Activated CD8-positive, alpha-beta memory T cell treated with anti-CD3 and anti-CD28 coated beads for 36 hours (primary cell): ENCODE data around the gene RAD51B. TPM values are rescaled to one million over a fixed set of nuclear protein-coding genes. Genes with fewer than 3 reads are reported as not detected.

Experiments used
- CTCF ChIA-PET: fragments of 350-600 bp; sonication (Branson Sonifier 250); formaldehyde crosslinking; loops from one replicate; lab custom pipeline; 2021; ENCODE audit warnings: antibody characterized with exemption; lab: Charles Lee
- POLR2A ChIA-PET: fragments of 350-600 bp; sonication (Branson Sonifier 250); formaldehyde crosslinking; loops from one replicate; lab custom pipeline; 2021; ENCODE audit warnings: antibody characterized with exemption; lab: Charles Lee
- total RNA-seq, 2 experiments: library from RNA; stranded (reverse); gene quantifications; one replicate each; pipeline ENCODE4 v1.2.3, GENCODE V29; 2021

RAD51B gene
- total RNA-seq, 2 experiments from 2014 or later: 25.0 to 26.0 TPM

GRCh38 chr14:68397371-68397811, 577.8 kb downstream of the RAD51B start:
- ChIA-PET POLR2A (no interaction called here), CTCF (no interaction called here)

DNA sequence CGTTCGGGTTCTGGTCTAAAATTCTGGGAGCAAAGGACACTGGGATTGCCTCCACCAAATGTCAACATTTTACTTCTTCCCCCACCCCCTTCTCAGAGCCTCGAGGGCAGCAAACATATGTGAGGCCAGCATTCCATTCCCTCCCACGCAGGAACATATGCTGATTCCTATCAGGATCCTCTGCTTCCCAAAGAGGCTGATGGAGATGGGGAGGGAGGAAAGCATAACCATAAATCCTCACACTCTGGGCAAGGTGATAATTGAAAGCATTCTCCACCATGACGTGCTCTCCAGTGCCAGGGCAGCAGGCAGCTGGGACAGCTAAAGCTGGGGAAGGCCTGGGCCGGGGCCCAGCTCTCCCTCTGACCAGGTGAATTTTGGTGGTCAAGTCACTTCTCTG, 578.2 kb downstream of the RAD51B start:
- CTCF ChIA-PET: no interaction called here
- POLR2A ChIA-PET: no interaction called here

DNA sequence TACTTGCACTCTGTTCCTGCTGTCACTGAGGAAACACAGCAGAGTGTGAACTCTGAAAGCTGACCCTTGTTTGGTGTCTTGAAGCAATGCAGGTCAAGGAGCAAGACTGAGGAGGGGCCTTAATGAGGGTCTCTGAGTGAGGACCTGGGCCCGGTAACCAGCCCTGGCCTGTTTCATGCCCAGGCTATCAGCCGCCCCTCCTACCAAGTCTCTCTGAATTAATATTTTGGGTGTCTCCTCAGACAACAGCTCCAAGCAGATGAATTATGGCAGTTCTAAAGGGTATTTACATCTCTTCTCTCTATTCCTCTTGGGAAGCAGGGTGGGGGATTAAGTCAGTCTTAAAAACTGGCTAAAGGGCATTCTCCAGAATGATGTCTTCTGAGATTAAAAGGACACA, 578.8 kb downstream of the RAD51B start:
- ChIA-PET POLR2A (no interaction called here), CTCF (no interaction called here)

DNA sequence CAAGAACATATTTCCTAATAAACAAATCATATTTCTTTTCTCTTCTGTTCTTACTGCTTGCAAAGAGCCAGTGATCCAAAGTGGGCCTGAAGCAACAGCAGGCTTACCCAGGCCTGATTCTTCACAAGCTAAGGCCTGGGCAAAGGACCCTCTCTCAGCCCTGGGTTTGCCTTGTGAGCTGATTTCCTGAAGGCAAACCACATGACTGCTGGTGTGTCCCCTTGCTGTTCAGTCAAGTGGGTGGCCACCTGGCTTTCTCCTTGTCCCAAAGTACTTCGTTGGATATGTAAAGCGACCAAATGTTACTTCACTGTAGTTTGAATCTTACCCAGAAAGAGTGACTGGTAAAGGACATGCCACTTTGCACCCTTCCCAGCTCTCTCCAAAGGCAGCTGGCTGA, 580.4 kb downstream of the RAD51B start:
- POLR2A ChIA-PET: no interaction called here

DNA sequence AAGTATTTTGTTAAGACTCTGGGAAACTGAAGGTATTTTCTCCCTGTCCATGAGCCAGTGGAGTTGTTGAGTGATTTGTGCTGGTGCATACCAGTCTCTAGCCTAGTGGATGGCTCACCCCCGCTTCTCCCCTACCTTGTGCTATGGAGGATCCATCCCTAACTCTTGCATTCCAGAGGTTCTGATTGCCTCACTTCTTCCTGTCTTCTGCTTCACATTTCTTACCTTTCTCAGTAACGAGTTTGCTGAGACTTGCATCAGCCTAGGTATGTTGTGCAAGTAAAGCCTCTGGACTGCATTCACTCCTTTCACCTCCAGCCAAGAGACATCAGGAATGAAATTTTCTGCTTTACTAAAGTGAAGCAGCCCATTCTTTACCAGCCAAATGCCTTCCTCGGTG, 581.7 kb downstream of the RAD51B start:
- POLR2A ChIA-PET: no interaction called here
- CTCF ChIA-PET: interaction anchor here (1.2 kb wide), 1 partner anchor 9 kb away, joined by 3 read pairs; no protein-coding TSS in a partner anchor

More for the DNA sequence above, 580.4 kb downstream of the RAD51B start:
- CTCF ChIA-PET: interaction anchor here (1.2 kb wide), 1 partner anchor 11 kb away, joined by 3 read pairs; no protein-coding TSS in a partner anchor

GRCh38 chr14:68401855-68402254, 582.3 kb downstream of the RAD51B start:
- CTCF ChIA-PET: no interaction called here
- POLR2A ChIA-PET: no interaction called here

DNA sequence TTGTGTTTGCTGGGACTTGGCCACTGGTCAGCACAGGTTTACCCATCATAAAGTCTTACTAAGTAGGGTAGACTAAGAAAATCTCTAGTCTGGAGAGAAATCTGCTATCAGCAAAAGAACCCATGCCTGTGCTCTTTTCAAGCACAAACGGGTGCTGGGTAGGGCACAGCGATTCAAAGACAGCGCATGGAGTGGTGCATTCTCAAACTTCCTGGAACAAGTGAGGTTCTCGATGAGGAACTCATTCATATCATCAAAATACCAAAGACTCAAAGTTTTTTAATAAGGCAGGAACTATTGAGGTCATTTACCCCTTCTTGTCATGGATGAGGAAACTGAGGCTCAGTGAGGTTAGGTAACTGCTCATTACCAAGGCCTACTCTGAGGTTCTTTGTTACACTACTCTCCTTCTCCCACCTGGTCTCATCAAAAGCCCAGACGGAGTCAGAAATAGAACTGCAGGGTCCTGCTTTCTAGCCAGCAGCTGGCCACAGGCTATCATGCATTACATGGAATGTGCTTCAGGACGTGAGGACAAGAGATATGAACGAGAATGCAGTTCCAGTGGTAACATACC, 583.0 kb downstream of the RAD51B start:
- ChIA-PET POLR2A (no interaction called here), CTCF (no interaction called here)

DNA sequence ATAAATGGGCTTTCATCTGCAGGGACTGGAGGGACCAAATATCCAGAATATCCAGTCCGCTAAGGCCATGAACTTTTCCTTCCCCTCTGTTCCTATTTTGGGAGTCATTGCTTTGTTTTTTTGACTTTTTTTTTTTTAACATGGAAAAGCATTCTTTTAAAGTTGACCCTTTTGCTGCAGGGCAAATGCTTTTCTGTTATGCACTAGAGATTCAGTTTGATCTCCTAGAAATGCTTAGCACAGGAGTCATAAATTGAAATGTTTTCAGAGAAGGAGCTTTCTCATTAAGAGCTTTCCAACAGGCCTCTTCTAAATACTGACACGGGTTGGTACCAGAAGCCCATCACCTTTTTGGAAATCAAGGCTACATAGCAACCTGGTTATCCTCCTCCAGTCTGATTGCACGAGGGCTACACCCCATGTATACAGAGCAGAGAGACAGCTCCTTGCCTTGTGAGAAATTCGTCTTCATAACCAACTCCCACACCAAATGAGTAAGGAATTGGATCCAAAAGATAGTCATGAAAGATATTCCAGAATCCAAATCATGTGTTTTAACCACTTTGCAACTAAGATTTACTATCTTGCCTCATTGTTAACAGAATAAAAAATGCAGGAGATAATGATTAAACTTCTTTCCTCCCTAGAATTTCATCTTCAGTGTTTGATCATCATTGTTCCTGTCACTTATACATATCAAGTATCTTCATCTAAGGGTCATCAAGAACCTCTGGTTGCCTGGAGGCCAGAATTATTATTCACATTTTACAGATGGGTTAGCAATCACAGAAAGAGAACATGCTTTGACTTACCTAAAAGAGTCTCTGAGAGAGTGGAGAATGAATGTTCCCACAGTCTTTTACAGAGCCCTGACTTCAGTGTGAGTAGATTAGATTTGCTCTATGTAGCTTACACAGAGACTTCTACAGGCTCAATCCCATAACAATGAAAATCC, 583.9 kb downstream of the RAD51B start:
- ChIA-PET POLR2A (no interaction called here), CTCF (no interaction called here)

DNA sequence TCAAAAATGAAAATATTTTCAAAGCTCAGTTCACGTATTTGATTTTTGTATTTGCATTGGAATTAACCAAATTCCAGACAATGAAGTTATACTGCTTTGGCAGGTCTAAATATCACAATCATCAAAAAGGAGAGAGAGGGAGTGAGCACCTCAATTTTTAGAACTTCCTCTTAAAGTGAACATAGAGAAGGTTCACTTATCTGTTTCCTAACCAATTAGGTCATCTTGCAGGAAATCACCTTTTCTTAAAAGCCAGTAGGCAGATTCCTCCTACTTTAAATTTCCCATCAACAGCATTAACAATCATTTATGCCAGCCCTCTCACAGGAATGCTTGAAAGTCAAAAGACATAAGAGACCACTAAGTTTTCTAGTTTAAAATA, 584.6 kb downstream of the RAD51B start:
- POLR2A ChIA-PET: no interaction called here
- CTCF ChIA-PET: interaction anchor here (2.3 kb wide), 1 partner anchor 440 kb away, joined by 5 read pairs; no protein-coding TSS in a partner anchor

GRCh38 chr14:68404652-68405183, 585.1 kb downstream of the RAD51B start:
- ChIA-PET POLR2A (no interaction called here), CTCF (interaction anchor here (2.3 kb wide), 1 partner anchor 439 kb away, joined by 5 read pairs; no protein-coding TSS in a partner anchor)

- POLR2A ChIA-PET: interaction anchor here (0.6 kb wide), 1 partner anchor 24 kb away, joined by 3 read pairs; no protein-coding TSS in a partner anchor
Observed at GRCh38 chr14:68405961-68406360, 586.4 kb downstream of the RAD51B start.

DNA sequence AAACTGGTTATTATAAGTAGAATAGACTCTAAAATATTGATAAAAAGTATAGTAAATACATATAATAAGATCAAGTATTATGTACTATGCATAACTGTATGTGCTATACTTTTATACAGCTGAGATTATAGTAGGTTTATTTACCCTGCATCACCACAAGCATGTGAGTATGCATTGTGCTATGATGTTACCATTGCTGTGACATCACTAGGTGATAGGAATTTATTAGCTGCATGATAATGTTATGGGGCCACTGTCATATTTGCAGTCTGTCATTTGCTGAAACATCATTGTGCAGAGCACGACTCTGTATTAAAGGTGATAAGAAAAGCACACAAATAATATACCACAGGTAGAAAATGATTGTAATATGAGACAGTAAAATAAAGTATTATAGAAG, 587.7 kb downstream of the RAD51B start:
- CTCF ChIA-PET: no interaction called here
- POLR2A ChIA-PET: no interaction called here

More at GRCh38 chr14:68405961-68406360, 586.4 kb downstream of the RAD51B start:
- CTCF ChIA-PET: interaction anchor here (0.7 to 2.3 kb wide), 4 partner anchors 227 to 438 kb away, joined by 3 to 5 read pairs (median 4); no protein-coding TSS in a partner anchor

DNA sequence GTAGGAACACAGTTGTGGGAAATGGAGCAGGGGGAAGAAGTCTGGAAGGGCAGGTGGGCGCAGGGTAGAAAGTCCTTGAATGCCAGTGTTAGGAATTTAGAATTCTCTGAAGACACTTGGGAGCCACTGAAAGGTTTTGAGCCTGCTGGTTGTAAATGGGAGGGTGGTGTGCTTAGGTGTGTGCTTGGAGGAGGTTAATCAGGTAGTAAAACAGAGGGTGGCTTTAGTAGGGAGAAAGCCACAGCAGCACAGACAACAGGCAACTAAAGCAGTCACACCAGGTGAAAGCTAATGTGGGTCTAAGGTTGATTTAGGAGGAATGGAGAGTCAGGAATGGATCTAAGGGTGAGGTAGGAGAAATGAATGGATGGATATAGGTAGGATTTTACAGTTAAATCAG, 588.2 kb downstream of the RAD51B start:
- CTCF ChIA-PET: no interaction called here
- POLR2A ChIA-PET: interaction anchor here (0.6 kb wide), 1 partner anchor 9 kb away, joined by 8 read pairs; no protein-coding TSS in a partner anchor

GRCh38 chr14:68408680-68409079, 589.1 kb downstream of the RAD51B start:
- CTCF ChIA-PET: interaction anchor here (0.6 kb wide), 2 partner anchors 52 to 240 kb away, joined by 3 to 4 read pairs; no protein-coding TSS in a partner anchor

DNA sequence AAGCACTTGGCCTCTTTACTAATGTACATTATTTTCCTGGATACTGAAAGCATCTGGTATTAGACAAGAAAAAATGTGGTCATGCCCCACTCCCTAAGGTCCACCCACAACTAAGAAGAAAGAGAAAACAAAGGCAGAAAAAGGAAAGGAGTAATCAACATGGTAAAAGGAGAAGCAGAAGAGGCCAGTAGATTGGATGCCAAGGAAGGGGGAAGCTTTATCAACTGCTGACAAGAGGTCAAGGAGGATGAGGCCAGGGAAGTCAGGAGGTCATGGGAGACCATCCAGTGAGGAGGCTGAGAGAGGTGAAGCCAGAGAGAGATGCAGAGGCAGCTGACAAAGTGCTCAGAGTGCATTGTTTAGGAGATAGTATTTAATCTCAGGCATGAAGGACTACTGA, 589.8 kb downstream of the RAD51B start:
- ChIA-PET POLR2A (no interaction called here), CTCF (interaction anchor here (0.6 kb wide), 1 partner anchor 239 kb away, joined by 4 read pairs; no protein-coding TSS in a partner anchor)

More at GRCh38 chr14:68408680-68409079, 589.1 kb downstream of the RAD51B start:
- POLR2A ChIA-PET: interaction anchor here (0.6 kb wide), 1 partner anchor 9 kb away, joined by 8 read pairs; no protein-coding TSS in a partner anchor

DNA sequence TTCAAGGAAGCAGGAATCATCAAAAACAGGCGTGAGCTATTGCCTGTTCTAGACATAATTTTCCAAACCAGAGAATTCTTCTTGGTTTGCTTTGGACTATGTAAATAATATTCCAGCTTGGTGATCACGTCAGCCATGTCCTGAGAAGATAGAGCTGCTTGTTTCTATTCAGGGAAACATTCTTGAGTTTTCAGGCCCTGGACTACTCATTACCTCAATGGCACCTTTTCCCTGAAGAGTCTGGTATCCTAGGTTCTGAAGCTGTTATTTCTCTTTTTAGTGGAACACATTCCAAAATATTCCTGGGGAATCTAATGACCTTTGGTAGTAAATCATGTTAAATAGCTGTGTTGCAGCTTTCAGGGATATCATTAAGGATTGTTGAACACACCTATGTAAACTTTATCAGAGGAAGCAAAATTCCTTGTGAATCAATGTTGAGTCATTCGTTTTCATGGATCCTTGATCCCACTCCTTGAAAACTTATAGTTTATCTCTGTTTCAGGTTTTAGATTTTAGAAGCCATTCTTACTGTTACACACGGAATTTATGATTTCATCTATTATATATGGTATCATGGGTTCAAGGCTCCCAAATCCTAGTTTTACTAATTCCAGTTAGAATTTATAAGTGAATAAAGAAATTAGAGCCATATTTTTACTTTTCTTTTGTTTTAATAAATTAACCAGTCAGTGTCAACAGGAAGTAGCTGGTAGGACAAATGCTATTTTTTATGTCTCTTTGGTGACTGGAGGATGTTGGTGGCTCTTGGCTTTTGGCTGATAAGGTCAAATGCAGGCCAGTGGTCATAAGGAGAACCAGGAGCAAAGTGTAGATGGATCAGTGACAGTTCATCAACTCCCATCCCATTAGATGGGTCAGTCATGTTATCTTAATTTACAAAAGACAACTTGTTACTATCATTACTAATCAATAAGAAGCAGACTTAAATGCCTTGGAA, 593.2 kb downstream of the RAD51B start:
- POLR2A ChIA-PET: interaction anchor here (0.6 kb wide), 1 partner anchor 55 kb away, joined by 4 read pairs; no protein-coding TSS in a partner anchor
- CTCF ChIA-PET: no interaction called here

GRCh38 chr14:68413509-68413908, 593.9 kb downstream of the RAD51B start:
- POLR2A ChIA-PET: interaction anchor here (0.6 kb wide), 1 partner anchor 54 kb away, joined by 4 read pairs; no protein-coding TSS in a partner anchor
- CTCF ChIA-PET: no interaction called here

DNA sequence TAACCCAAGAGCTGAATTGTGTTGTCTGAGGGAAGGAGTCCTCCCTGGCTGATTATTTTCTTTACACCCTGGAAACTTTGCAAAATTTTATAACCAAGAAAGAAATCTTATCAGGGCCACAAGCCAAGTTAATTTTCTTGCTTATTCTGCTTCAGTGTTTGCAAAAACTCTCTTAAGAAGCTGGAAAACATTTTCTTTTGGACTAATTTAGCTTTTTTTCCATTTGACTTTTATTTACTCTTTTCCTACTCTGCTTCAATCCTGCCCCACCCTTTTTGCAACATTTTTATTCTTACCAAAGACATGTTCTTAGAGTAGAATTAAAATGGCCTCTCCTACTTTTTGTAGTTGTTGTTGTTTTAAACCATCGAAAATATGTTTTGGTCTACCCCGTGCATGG, 594.5 kb downstream of the RAD51B start:
- ChIA-PET CTCF (no interaction called here), POLR2A (no interaction called here)
